Stimulated activated CD8-positive, alpha-beta memory T cell treated with anti-CD3 and anti-CD28 coated beads, Interleukin-15, amount 100 ng/mL, for 1 hour (primary cell): ENCODE measurements around the gene WDR86.

Experiments used
- DNase-seq: peaks from one replicate; pipeline ENCODE4 v3.0.0-alpha.2; 2020; ENCODE audit warnings: low read depth

WDR86 gene

GRCh38 chr7:151439855-151440798, 30.3 kb upstream of the WDR86 start, which contains the start of gene CRYGN:
Gene CRYGN (minus strand): TSS chr7:151440141. CDS start chr7:151439917, 224 bp downstream.
- DNase-seq, result no peak

- no peak for DNase-seq
Observed at GRCh38 chr7:151438864-151439601, 29.2 kb upstream of the WDR86 start.

- DNase-seq, result no peak
Observed at GRCh38 chr7:151437866-151438516, 28.2 kb upstream of the WDR86 start.

GRCh38 chr7:151437159-151437553, 27.3 kb upstream of the WDR86 start:
- DNase-seq, result no peak

- DNase-seq, result no peak
Observed at GRCh38 chr7:151436446-151437158, 26.8 kb upstream of the WDR86 start.

GRCh38 chr7:151435971-151436370, 26.1 kb upstream of the WDR86 start:
- no peak for DNase-seq

GRCh38 chr7:151435103-151435916, 25.5 kb upstream of the WDR86 start:
- no peak for DNase-seq

GRCh38 chr7:151434549-151434948, 24.7 kb upstream of the WDR86 start:
- no peak for DNase-seq

- no peak for DNase-seq
Observed at GRCh38 chr7:151433721-151434400, 24.0 kb upstream of the WDR86 start.

- DNase-seq, result peak; percentile 10
Observed at GRCh38 chr7:151432658-151433521, 23.1 kb upstream of the WDR86 start.

- DNase-seq, result no peak
Observed at GRCh38 chr7:151431768-151432311, 22.0 kb upstream of the WDR86 start.

GRCh38 chr7:151431281-151431767, 21.5 kb upstream of the WDR86 start:
- DNase-seq, result no peak

GRCh38 chr7:151430391-151431205, 20.8 kb upstream of the WDR86 start:
- DNase-seq, result no peak

- DNase-seq, result peak; percentile 8
Observed at GRCh38 chr7:151429560-151430331, 19.9 kb upstream of the WDR86 start.

GRCh38 chr7:151429237-151429559, 19.4 kb upstream of the WDR86 start:
- no peak for DNase-seq

GRCh38 chr7:151428378-151429236, 18.8 kb upstream of the WDR86 start:
- DNase-seq, result no peak
